HEK293 (cell line): ENCODE data around the gene MVP.

Experiments
- YY1 ChIP-seq: fragments of 450-650 bp; formaldehyde crosslinking; IDR thresholded peaks from 2 replicates; pipeline ENCODE4 v1.5.1; 2018; ENCODE audit warnings: missing biosample characterization, missing genetic modification characterization
- TF ChIP-seq, protein P1 (sequence below): fragments of 450-650 bp; formaldehyde crosslinking; IDR thresholded peaks from 2 replicates; pipeline ENCODE4 v1.5.1; 2016; ENCODE audit warnings: missing biosample characterization, missing genetic modification characterization
- TF ChIP-seq, protein P2 (sequence below): fragments of 450-650 bp; formaldehyde crosslinking; IDR thresholded peaks from 2 replicates; pipeline ENCODE4 v1.5.1; 2016; ENCODE audit warnings: missing biosample characterization, missing genetic modification characterization, low read depth

DNA sequence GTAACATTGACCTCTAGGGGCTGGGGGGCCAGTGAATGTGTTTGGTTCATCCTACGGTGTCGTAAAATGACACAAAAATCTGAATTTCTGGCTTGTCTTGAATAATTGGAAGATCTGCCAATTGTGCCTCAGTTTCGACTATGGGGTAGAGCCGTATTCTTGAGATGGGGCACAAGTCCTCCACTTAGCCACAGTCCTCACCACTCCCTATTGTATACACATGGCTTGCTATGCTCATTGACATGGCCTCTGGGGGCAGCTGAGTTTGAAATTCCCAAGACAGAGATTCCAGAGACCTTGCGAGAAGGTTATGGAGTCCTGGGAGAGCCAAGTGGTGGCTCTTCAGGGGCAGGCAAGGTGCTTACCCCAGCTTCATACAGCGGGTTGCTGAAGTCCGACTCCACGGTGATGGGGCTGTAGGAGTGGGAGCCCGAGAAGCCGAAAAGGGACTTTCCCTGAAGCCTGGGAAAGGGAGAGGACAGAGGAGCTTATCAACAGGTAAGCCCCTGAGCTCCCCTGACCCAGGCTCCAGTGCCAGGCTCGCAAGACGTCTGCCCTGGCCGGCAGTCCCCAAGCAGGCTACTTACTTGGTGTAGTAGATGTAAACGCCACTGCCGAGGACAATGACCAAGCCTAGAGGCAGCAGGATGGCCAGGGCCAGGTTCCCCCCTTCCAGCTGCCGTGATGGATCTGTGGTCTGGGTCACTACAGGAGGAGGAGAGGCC lies 51.7 kb downstream of the MVP start:
- TF ChIP-seq, protein P1, sequence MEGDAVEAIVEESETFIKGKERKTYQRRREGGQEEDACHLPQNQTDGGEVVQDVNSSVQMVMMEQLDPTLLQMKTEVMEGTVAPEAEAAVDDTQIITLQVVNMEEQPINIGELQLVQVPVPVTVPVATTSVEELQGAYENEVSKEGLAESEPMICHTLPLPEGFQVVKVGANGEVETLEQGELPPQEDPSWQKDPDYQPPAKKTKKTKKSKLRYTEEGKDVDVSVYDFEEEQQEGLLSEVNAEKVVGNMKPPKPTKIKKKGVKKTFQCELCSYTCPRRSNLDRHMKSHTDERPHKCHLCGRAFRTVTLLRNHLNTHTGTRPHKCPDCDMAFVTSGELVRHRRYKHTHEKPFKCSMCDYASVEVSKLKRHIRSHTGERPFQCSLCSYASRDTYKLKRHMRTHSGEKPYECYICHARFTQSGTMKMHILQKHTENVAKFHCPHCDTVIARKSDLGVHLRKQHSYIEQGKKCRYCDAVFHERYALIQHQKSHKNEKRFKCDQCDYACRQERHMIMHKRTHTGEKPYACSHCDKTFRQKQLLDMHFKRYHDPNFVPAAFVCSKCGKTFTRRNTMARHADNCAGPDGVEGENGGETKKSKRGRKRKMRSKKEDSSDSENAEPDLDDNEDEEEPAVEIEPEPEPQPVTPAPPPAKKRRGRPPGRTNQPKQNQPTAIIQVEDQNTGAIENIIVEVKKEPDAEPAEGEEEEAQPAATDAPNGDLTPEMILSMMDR (tag by site-specific recombination), result no peak
- TF ChIP-seq, protein P2, sequence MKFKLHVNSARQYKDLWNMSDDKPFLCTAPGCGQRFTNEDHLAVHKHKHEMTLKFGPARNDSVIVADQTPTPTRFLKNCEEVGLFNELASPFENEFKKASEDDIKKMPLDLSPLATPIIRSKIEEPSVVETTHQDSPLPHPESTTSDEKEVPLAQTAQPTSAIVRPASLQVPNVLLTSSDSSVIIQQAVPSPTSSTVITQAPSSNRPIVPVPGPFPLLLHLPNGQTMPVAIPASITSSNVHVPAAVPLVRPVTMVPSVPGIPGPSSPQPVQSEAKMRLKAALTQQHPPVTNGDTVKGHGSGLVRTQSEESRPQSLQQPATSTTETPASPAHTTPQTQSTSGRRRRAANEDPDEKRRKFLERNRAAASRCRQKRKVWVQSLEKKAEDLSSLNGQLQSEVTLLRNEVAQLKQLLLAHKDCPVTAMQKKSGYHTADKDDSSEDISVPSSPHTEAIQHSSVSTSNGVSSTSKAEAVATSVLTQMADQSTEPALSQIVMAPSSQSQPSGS (tag by site-specific recombination), result no peak
- TF ChIP-seq YY1 (tag by site-specific recombination), result no peak
